ENCODE data around the gene COASY. TPM values are rescaled to one million over a fixed set of nuclear protein-coding genes. Genes with fewer than 3 reads are reported as not detected.

Gene COASY
- total and polyA plus RNA-seq, 2 of the 4 experiments (the other 2 are of a cell fraction): 10.6 to 44.0 TPM

DNA sequence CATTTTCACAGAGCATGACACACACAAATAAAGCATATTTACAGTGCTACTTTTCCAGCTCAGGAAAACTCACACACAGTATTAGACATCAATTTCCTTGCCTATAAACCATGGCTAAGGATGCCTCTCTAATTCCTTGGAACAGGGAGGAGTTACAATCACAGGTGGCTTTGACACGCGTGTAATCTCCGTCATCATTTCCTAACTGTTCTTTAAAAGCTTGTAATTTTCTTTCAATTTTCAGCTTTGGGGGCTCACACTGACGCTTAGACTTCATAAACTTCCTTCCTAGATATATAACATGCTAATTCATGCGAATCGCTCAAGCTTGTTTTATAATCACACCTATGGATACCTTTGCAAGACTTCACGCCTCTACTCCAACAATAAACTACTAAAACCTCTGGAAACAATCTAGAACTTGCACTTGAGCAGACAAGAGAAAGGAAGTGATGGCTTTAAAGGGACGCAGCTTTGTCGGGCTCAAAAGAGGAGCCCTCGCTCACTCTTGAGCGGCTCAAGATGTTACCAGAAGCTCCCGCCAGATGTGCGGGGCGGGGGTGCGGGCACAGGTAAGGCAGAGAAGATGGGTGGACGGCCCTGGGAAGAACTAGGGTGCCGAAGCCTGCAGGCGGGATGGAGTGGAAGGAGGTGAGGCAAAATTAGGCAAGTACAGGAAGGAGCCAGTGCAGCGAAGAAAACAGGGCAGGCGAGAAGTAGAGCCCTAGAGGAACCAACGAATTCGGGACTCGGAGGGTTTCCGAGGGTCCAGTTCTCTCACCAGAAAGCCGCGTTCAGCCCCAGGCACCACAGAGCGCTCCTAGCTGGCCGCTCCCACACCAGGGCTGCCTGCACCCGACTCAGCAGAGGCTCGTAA, 46.6 kb downstream of the COASY start:
- Histone ChIP-seq H3K9me3 (ENCODE audit: control insufficient read depth, insufficient read depth, low read length) (no peaks in the 10 kb centered on the region), H3K4me3 (ENCODE audit: insufficient read depth, low read depth, low read length) (peak overlapping the region; percentile 71), H3K4me2 (ENCODE audit: low read depth, low read length) (peak overlapping the region; percentile 96), H3K9me1 (ENCODE audit: insufficient read depth, low read length) (peaks cover 7% of the 10 kb centered on the region), H3K18ac (ENCODE audit: low read depth, low read length) (no peak overlapping the region), H2AK9ac (replicated peaks; ENCODE audit: low read depth, low read length, poor library complexity) (peak overlapping the region; percentile 94), H3K14ac (replicated peaks; ENCODE audit: low read depth, low read length) (peak overlapping the region; percentile 96), H2BK5ac (ENCODE audit: low read depth, low read length, poor library complexity, severe bottlenecking) (peak overlapping the region; percentile 75), H3K9ac (ENCODE audit: low read depth, low read length) (peak overlapping the region; percentile 87), H3K27me3 (ENCODE audit: control insufficient read depth, insufficient read depth, low read length) (no peaks in the 10 kb centered on the region), H2BK120ac (ENCODE audit: low read depth, low read length) (no peak overlapping the region), H3K4ac (ENCODE audit: low read depth, low read length) (peak overlapping the region; percentile 82), H4K5ac (ENCODE audit: low read depth, low read length) (peak overlapping the region; percentile 7; the same call in 1 of the 2 replicates), H3K36me3 (ENCODE audit: control insufficient read depth, insufficient read depth, low read length) (peaks cover 17% of the 10 kb centered on the region), H2BK20ac (ENCODE audit: low read depth, low read length) (no peak overlapping the region), H3K27ac (ENCODE audit: insufficient read depth, low read length) (peak overlapping the region; percentile 65), H2AK5ac (ENCODE audit: low read depth, low read length) (peak overlapping the region; percentile 67; the same call in 1 of the 2 replicates), H3K4me1 (ENCODE audit: control insufficient read depth, insufficient read depth, low read length) (peaks cover 3% of the 10 kb centered on the region), H2BK15ac (ENCODE audit: low read depth, low read length) (no peak overlapping the region), H4K20me1 (ENCODE audit: insufficient read depth, low read length) (peaks cover 45% of the 10 kb centered on the region), H3K79me1 (ENCODE audit: low read depth in 1 of 2, low read length in 2 of 2) (peaks cover 15 to 64% of the 10 kb centered on the region in 2 experiments), H3K56ac (ENCODE audit: extremely low read depth, insufficient read depth, low read length) (peak overlapping the region; percentile 55), H4K8ac (ENCODE audit: low read depth in 2 of 2, low read length in 2 of 2) (peak overlapping the region in 1 of 2 experiments; percentile 68; a peak in 1 of 4 replicates), H4K91ac (ENCODE audit: insufficient read depth, low read depth, low read length) (peak overlapping the region; percentile 52; the same call in 1 of the 2 replicates), H2AFZ (replicated peaks; ENCODE audit: low read length, poor library complexity) (peak overlapping the region; percentile 98), H3K23ac (ENCODE audit: low read depth, low read length) (peak overlapping the region; percentile 73)
- no peak for DNase-seq
- WGBS, 2 experiments (ENCODE audit: extremely low coverage in 2 of 2, insufficient read length in 1 of 2): 3% methylated on average over 19 of the region's 30 CpGs; no CpG with 5 or more reads in 1 of the 2 experiments
- in situ Hi-C loops (cut with MboI; ENCODE audit: low sequenced_read_pairs) (no loop called here), intact Hi-C loops (cut with micrococcal nuclease) (loop anchor here (2.0 to 5.0 kb wide), 3 partner anchors 32 to 70 kb away; partner anchors contain the start of genes PSMC3IP and TUBG2), dilution Hi-C loops (cut with HindIII; ENCODE audit: low sequenced_read_pairs, unreplicated experiment) (no loop called here)
- TSS peak; percentile 26 for BruUV-seq (replicated peaks)
- TF ChIP-seq, protein P1, sequence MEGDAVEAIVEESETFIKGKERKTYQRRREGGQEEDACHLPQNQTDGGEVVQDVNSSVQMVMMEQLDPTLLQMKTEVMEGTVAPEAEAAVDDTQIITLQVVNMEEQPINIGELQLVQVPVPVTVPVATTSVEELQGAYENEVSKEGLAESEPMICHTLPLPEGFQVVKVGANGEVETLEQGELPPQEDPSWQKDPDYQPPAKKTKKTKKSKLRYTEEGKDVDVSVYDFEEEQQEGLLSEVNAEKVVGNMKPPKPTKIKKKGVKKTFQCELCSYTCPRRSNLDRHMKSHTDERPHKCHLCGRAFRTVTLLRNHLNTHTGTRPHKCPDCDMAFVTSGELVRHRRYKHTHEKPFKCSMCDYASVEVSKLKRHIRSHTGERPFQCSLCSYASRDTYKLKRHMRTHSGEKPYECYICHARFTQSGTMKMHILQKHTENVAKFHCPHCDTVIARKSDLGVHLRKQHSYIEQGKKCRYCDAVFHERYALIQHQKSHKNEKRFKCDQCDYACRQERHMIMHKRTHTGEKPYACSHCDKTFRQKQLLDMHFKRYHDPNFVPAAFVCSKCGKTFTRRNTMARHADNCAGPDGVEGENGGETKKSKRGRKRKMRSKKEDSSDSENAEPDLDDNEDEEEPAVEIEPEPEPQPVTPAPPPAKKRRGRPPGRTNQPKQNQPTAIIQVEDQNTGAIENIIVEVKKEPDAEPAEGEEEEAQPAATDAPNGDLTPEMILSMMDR (conservative IDR thresholded peaks at IDR 0.05; ENCODE audit: low read depth, low read length): no peak
- TF ChIP-seq POLR2A (IDR thresholded peaks at IDR 0.05; ENCODE audit: low read depth, low read length) (no peak), CHD1 (IDR thresholded peaks at IDR 0.05; ENCODE audit: low read depth, low read length) (no peak), RCOR1 (IDR thresholded peaks at IDR 0.05; ENCODE audit: insufficient replicate concordance, low read length) (no peak), SMC3 (IDR thresholded peaks at IDR 0.05; ENCODE audit: low read depth, low read length) (no peak), NFE2L2 (IDR thresholded peaks at IDR 0.05; ENCODE audit: low read depth, low read length) (no peak), BHLHE40 (IDR thresholded peaks at IDR 0.05; ENCODE audit: low read depth, low read length) (no peak)
- TF ChIP-seq, protein P2, sequence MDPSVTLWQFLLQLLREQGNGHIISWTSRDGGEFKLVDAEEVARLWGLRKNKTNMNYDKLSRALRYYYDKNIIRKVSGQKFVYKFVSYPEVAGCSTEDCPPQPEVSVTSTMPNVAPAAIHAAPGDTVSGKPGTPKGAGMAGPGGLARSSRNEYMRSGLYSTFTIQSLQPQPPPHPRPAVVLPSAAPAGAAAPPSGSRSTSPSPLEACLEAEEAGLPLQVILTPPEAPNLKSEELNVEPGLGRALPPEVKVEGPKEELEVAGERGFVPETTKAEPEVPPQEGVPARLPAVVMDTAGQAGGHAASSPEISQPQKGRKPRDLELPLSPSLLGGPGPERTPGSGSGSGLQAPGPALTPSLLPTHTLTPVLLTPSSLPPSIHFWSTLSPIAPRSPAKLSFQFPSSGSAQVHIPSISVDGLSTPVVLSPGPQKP (IDR thresholded peaks at IDR 0.05; ENCODE audit: borderline replicate concordance, low read depth, low read length): no peak
- ChIA-PET POLR2A (ENCODE audit: unreplicated experiment) (interaction anchor here (1.0 kb wide), 3 partner anchors 10 to 752 kb away, joined by 3 to 4 read pairs (median 3); no protein-coding TSS in a partner anchor), CTCF (interaction anchor here (0.6 to 1.4 kb wide), 3 partner anchors 28 to 71 kb away, joined by 3 to 4 read pairs (median 3); no protein-coding TSS in a partner anchor)
- peak; percentile 54 for ATAC-seq (ENCODE audit: low read depth)

All from IMR-90 (cell line).